OCI-LY7 (cell line): ENCODE results near the gene CRYL1. TPM values are rescaled to one million over a fixed set of nuclear protein-coding genes. Genes with fewer than 3 reads are reported as not detected.

Source experiments
- BruUV-seq: library from RNA; stranded (reverse); fragments of 400-500 nt; replicated peaks from 2 replicates; lab custom pipeline; 2021; lab: Mats Ljungman, UMichigan
- CTCF ChIA-PET: fragments of 300-600 bp; sonication (Branson Sonifier 250); formaldehyde crosslinking; loops from one replicate; lab custom pipeline; 2022; ENCODE audit warnings: antibody characterized with exemption; ENCODE audit not compliant: unreplicated experiment; lab: Charles Lee
- POLR2A ChIA-PET: fragments of 300-600 bp; sonication (Branson Sonifier 250); formaldehyde crosslinking; loops from one replicate; lab custom pipeline; 2022; ENCODE audit warnings: antibody characterized with exemption; lab: Charles Lee
- DNase-seq: peaks from one replicate; pipeline ENCODE4 v3.0.0-alpha.2; 2015; ENCODE audit warnings: low spot score
- H2AFZ ChIP-seq: fragments of 200-600 bp; sonication (generic), shearing (Covaris generic); 2 replicates; pipeline ENCODE4 v1.6.1; 2014; ENCODE audit warnings: mild to moderate bottlenecking, antibody characterized with exemption, low read length, moderate library complexity
- H3K27ac ChIP-seq: fragments of 200-600 bp; sonication (generic); 2 replicates; pipeline ENCODE4 v1.5.1; 2014; ENCODE audit warnings: mixed run types, low read depth, mild to moderate bottlenecking, moderate library complexity, low read length, inconsistent platforms; ENCODE audit not compliant: poor library complexity, severe bottlenecking
- H3K36me3 ChIP-seq: fragments of 200-600 bp; sonication (generic); 2 replicates; pipeline ENCODE4 v1.6.1; 2014; ENCODE audit warnings: mild to moderate bottlenecking, antibody characterized with exemption, low read length, moderate library complexity, mixed read lengths; ENCODE audit not compliant: insufficient read depth
- H3K4me1 ChIP-seq: fragments of 200-600 bp; sonication (generic); 2 replicates; pipeline ENCODE4 v1.5.1; 2014; ENCODE audit warnings: mild to moderate bottlenecking, low read length; ENCODE audit not compliant: insufficient read depth, poor library complexity, severe bottlenecking
- H3K4me2 ChIP-seq: fragments of 200-600 bp; sonication (generic); 2 replicates; pipeline ENCODE4 v1.6.1; 2014; ENCODE audit warnings: mild to moderate bottlenecking, low read length
- H3K4me3 ChIP-seq: fragments of 200-600 bp; sonication (generic); 2 replicates; pipeline ENCODE4 v1.5.1; 2014; ENCODE audit warnings: mild to moderate bottlenecking, low read depth, low read length; ENCODE audit not compliant: poor library complexity, severe bottlenecking
- H3K79me2 ChIP-seq: fragments of 200-600 bp; sonication (generic); 2 replicates; pipeline ENCODE4 v1.6.1; 2016; ENCODE audit warnings: low read depth, mild to moderate bottlenecking, low read length, moderate library complexity, mixed read lengths; ENCODE audit not compliant: insufficient read depth
- H3K9me2 ChIP-seq: fragments of 200-600 bp; sonication (generic); 2 replicates; pipeline ENCODE4 v1.6.1; 2016; ENCODE audit warnings: mild to moderate bottlenecking, low read length, mixed read lengths; ENCODE audit not compliant: insufficient read depth
- H3K9me3 ChIP-seq: fragments of 200-600 bp; sonication (generic); 2 replicates; pipeline ENCODE4 v1.6.1; 2014; ENCODE audit warnings: mild to moderate bottlenecking, mixed run types, low read length, mixed read lengths
- H4K20me1 ChIP-seq: fragments of 200-600 bp; sonication (generic); 2 replicates; pipeline ENCODE4 v1.6.1; 2014; ENCODE audit warnings: mild to moderate bottlenecking, antibody characterized with exemption, low read length, moderate library complexity, mixed read lengths; ENCODE audit not compliant: insufficient read depth
- CTCF ChIP-seq: fragments of 200-600 bp; sonication (generic); conservative IDR thresholded peaks from 2 replicates; pipeline ENCODE4 v1.5.1; 2014; ENCODE audit warnings: mild to moderate bottlenecking, antibody characterized with exemption, low read length, moderate library complexity, mixed read lengths
- EZH2phosphoT487 ChIP-seq: fragments of 200-600 bp; sonication (generic); IDR thresholded peaks from 2 replicates; pipeline ENCODE4 v1.6.1; 2018; ENCODE audit warnings: low read depth, borderline replicate concordance, mild to moderate bottlenecking, mixed run types, antibody characterized with exemption, low read length, moderate library complexity, mixed read lengths
- intact Hi-C: fragments of 100-400 bp; cut with micrococcal nuclease; formaldehyde crosslinking; loops from one replicate; pipeline ENCODE4 v1.10.0; 2022; ENCODE audit not compliant: unreplicated experiment
- total RNA-seq, 2 experiments: library from RNA; depleted of rRNA in 1 of 2; stranded (reverse); fragments of >200 nt in 1 of 2; shearing (Covaris generic) in 1 of 2; gene quantifications; 2 replicates each; pipeline ENCODE4 v1.2.3, GENCODE V29; 2014 to 2022

Gene CRYL1
- total RNA-seq, 2 experiments from 2014 or later = not detected

DNA sequence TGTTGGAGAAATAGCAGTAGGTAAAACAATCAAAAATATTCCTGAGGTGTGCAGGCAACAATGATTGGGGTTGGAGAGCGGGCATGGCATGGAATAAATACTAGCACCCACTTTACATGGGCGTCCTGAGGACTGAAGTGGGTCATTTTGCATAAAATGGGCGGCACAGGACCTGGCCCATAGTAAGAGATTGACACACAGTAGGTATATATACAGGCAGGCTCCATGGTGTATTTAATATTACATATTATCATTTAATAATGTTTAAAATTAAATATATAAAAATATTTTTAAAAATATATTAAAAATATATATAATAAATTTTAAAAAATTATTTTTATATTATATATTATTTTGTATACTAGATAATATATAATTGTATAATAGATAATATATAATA is 48.3 kb downstream of the CRYL1 start:
- no TSS peak for BruUV-seq
- no peaks in the 10 kb centered on the region for H4K20me1 ChIP-seq
- ChIA-PET POLR2A (interaction anchor here (0.6 to 0.7 kb wide), 2 partner anchors 382 to 399 kb away, joined by 3 read pairs; no protein-coding TSS in a partner anchor), CTCF (no interaction called here)
- H3K4me1 ChIP-seq = peaks cover 5% of the 10 kb centered on the region
- H3K4me3 ChIP-seq = no peak overlapping the region
- no peak overlapping the region for H3K4me2 ChIP-seq
- no peak for DNase-seq
- TF ChIP-seq EZH2phosphoT487 (no peak), CTCF (no peak)
- no peak overlapping the region for H2AFZ ChIP-seq
- no peaks in the 10 kb centered on the region for H3K9me2 ChIP-seq
- no peak overlapping the region for H3K27ac ChIP-seq
- no peaks in the 10 kb centered on the region for H3K9me3 ChIP-seq
- no peaks in the 10 kb centered on the region for H3K36me3 ChIP-seq
- intact Hi-C loops = no loop called here
- H3K79me2 ChIP-seq = no peaks in the 10 kb centered on the region

DNA sequence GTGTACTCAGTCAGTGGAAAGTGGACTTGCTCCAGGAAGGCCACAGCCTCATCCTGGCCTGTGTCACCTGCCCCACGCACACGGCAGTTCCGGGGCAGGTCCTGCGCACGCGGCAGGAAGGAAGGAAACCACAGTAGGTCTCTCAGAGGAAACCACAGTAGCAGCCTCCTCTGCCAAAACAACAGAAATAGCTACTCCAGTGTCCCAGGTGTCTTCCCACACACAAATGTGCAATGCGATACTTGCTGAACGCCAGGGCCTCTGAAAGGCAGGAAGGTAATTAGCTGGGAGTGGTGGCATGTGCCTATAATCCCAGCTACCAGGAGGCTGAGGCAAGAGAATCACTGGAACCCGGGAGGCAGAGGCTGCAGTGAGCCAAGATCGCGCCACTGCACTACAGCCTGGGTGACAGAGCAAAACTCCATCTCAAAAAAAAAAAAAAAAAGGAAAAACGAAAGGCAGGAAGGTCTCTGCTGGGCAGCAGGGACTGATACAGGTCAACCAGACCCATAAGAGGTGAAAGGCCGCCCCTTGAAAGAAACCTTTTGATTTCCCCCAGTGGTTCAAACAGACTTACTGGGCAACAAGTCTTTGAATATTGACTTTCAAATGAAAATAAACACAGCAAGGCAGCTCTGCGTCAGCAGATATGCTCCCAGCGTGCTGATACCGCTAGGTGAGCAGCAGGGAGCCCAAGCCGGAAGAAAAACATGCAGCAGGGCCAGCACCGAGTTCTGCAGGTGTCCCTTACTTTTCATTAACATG is 49.5 kb downstream of the CRYL1 start:
- Histone ChIP-seq H3K9me3 (no peaks in the 10 kb centered on the region), H3K27ac (no peak overlapping the region), H3K79me2 (no peaks in the 10 kb centered on the region), H4K20me1 (no peaks in the 10 kb centered on the region), H3K9me2 (no peaks in the 10 kb centered on the region), H3K4me2 (no peak overlapping the region), H3K36me3 (no peaks in the 10 kb centered on the region), H3K4me1 (peaks cover 5% of the 10 kb centered on the region), H3K4me3 (no peak overlapping the region), H2AFZ (no peak overlapping the region)
- CTCF ChIA-PET = no interaction called here
- intact Hi-C loops = no loop called here
- BruUV-seq = no TSS peak
- POLR2A ChIA-PET = no interaction called here
- DNase-seq = no peak
- TF ChIP-seq CTCF (no peak), EZH2phosphoT487 (no peak)

- no TSS peak for BruUV-seq
- ChIA-PET POLR2A (no interaction called here), CTCF (no interaction called here)
- H3K9me2 ChIP-seq = no peaks in the 10 kb centered on the region
- peaks cover 5% of the 10 kb centered on the region for H3K4me1 ChIP-seq
- DNase-seq = no peak
- intact Hi-C loops = no loop called here
- H3K4me2 ChIP-seq = no peak overlapping the region
- H4K20me1 ChIP-seq = no peaks in the 10 kb centered on the region
- TF ChIP-seq EZH2phosphoT487 (no peak), CTCF (no peak)
- no peak overlapping the region for H3K4me3 ChIP-seq
- no peaks in the 10 kb centered on the region for H3K79me2 ChIP-seq
- no peak overlapping the region for H3K27ac ChIP-seq
- H2AFZ ChIP-seq = no peak overlapping the region
- H3K36me3 ChIP-seq = no peaks in the 10 kb centered on the region
- no peaks in the 10 kb centered on the region for H3K9me3 ChIP-seq
Measured at GRCh38 chr13:20474515-20474914, 51.1 kb downstream of the CRYL1 start.
